H9 (cell line): ENCODE data around the gene NAPB. TPM values are rescaled to one million over a fixed set of nuclear protein-coding genes. Genes with fewer than 3 reads are reported as not detected.

Experiments used
- DNase-seq: peaks from one replicate; pipeline ENCODE4 v3.0.0-alpha.2; 2017
- H2AFZ ChIP-seq: one replicate; pipeline ENCODE4 v1.6.1; 2013; ENCODE audit warnings: mild to moderate bottlenecking, low read length, control low read depth, moderate library complexity
- H2AK5ac ChIP-seq: 2 replicates; pipeline ENCODE4 v1.6.1; 2013; ENCODE audit warnings: low read length, control low read depth, mixed read lengths; ENCODE audit not compliant: insufficient read length
- H2BK120ac ChIP-seq: one replicate; pipeline ENCODE4 v1.6.1; 2013; ENCODE audit warnings: low read depth, mild to moderate bottlenecking, low read length, control low read depth, inconsistent platforms; ENCODE audit not compliant: poor library complexity, severe bottlenecking
- H2BK12ac ChIP-seq: 2 replicates; pipeline ENCODE4 v1.6.1; 2013; ENCODE audit warnings: low read length, control low read depth, mixed read lengths, low read depth; ENCODE audit not compliant: insufficient read length
- H2BK15ac ChIP-seq: 2 replicates; pipeline ENCODE4 v1.6.1; 2013; ENCODE audit warnings: low read depth, low read length, control low read depth
- H2BK20ac ChIP-seq: one replicate; pipeline ENCODE4 v1.6.1; 2013; ENCODE audit warnings: low read depth, mild to moderate bottlenecking, low read length, control low read depth, inconsistent platforms; ENCODE audit not compliant: poor library complexity, severe bottlenecking
- H2BK5ac ChIP-seq: 2 replicates; pipeline ENCODE4 v1.6.1; 2013; ENCODE audit warnings: low read length, control low read depth, mixed read lengths; ENCODE audit not compliant: insufficient read length
- H3K14ac ChIP-seq: 2 replicates; pipeline ENCODE4 v1.6.1; 2013; ENCODE audit warnings: low read length, control low read depth; ENCODE audit not compliant: insufficient read depth
- H3K18ac ChIP-seq: 2 replicates; pipeline ENCODE4 v1.6.1; 2013; ENCODE audit warnings: low read depth, mild to moderate bottlenecking, mixed read lengths, low read length, control low read depth; ENCODE audit not compliant: insufficient read length
- H3K23ac ChIP-seq: 2 replicates; pipeline ENCODE4 v1.6.1; 2013; ENCODE audit warnings: low read length, control low read depth, mixed read lengths, low read depth; ENCODE audit not compliant: insufficient read length
- H3K23me2 ChIP-seq: 2 replicates; pipeline ENCODE4 v1.6.1; 2013; ENCODE audit warnings: low read depth, mild to moderate bottlenecking, mixed read lengths, low read length, control low read depth; ENCODE audit not compliant: insufficient read length, poor library complexity, severe bottlenecking
- H3K27ac ChIP-seq: 2 replicates; pipeline ENCODE4 v1.5.1; 2013; ENCODE audit warnings: low read length, control low read depth, mixed read lengths, low read depth; ENCODE audit not compliant: insufficient read length
- H3K27me3 ChIP-seq: 2 replicates; pipeline ENCODE4 v1.6.1; 2013; ENCODE audit warnings: low read length, control low read depth, inconsistent platforms; ENCODE audit not compliant: insufficient read depth
- H3K4ac ChIP-seq: 2 replicates; pipeline ENCODE4 v1.6.1; 2013; ENCODE audit warnings: low read depth, mild to moderate bottlenecking, control low read depth, inconsistent platforms, low read length, moderate library complexity
- H3K4me1 ChIP-seq: 2 replicates; pipeline ENCODE4 v1.6.1; 2013; ENCODE audit warnings: low read length, control low read depth, inconsistent platforms; ENCODE audit not compliant: insufficient read depth
- H3K4me2 ChIP-seq: 2 replicates; pipeline ENCODE4 v1.6.1; 2013; ENCODE audit warnings: low read length, control low read depth, mixed read lengths; ENCODE audit not compliant: insufficient read length, insufficient read depth
- H3K56ac ChIP-seq: 2 replicates; pipeline ENCODE4 v1.6.1; 2013; ENCODE audit warnings: low read depth, mild to moderate bottlenecking, mixed read lengths, low read length, control low read depth; ENCODE audit not compliant: insufficient read length
- H3K79me1 ChIP-seq: 2 replicates; pipeline ENCODE4 v1.6.1; 2013; ENCODE audit warnings: low read depth, mild to moderate bottlenecking, moderate library complexity, low read length, control low read depth, inconsistent platforms; ENCODE audit not compliant: insufficient read depth, poor library complexity, severe bottlenecking
- H3K79me2 ChIP-seq: 2 replicates; pipeline ENCODE4 v1.6.1; 2013; ENCODE audit warnings: low read length, control low read depth, inconsistent platforms; ENCODE audit not compliant: insufficient read depth
- H3K9ac ChIP-seq: 2 replicates; pipeline ENCODE4 v1.6.1; 2013; ENCODE audit warnings: low read length, control low read depth, mixed read lengths; ENCODE audit not compliant: insufficient read length; ENCODE audit errors: extremely low read depth
- H3K9me3 ChIP-seq: one replicate; pipeline ENCODE4 v1.6.1; 2013; ENCODE audit warnings: low read depth, low read length, inconsistent platforms; ENCODE audit not compliant: control insufficient read depth
- H3T11ph ChIP-seq: one replicate; pipeline ENCODE4 v1.6.1; 2013; ENCODE audit warnings: mild to moderate bottlenecking, low read length, control low read depth, inconsistent platforms
- H4K20me1 ChIP-seq: one replicate; pipeline ENCODE4 v1.6.1; 2013; ENCODE audit not compliant: control insufficient read depth, insufficient read length, insufficient read depth
- H4K5ac ChIP-seq: 2 replicates; pipeline ENCODE4 v1.6.1; 2013; ENCODE audit warnings: low read depth, mild to moderate bottlenecking, mixed read lengths, low read length, control low read depth; ENCODE audit not compliant: insufficient read length
- H4K8ac ChIP-seq: replicated peaks from 2 replicates; pipeline ENCODE4 v1.6.1; 2013; ENCODE audit warnings: low read length, control low read depth, mixed read lengths, low read depth; ENCODE audit not compliant: insufficient read length
- H4K91ac ChIP-seq: 2 replicates; pipeline ENCODE4 v1.6.1; 2013; ENCODE audit warnings: low read depth, mild to moderate bottlenecking, moderate library complexity, mixed read lengths, low read length, control low read depth; ENCODE audit not compliant: insufficient read length
- H3K27ac Mint-ChIP-seq, 3 experiments: 2 replicates in 2 of 3; 3 replicates in 1 of 3; pipeline ENCODE4 v1.8.0; 2020 to 2021; ENCODE audit warnings: mixed read lengths in 3 of 3, mild to moderate bottlenecking in 1 of 3, moderate library complexity in 1 of 3
- H3K27me3 Mint-ChIP-seq: 2 replicates; pipeline ENCODE4 v1.8.0; 2021; ENCODE audit warnings: low read depth, mild to moderate bottlenecking, moderate library complexity, mixed read lengths
- H3K36me3 Mint-ChIP-seq, 3 experiments: 2 replicates in 2 of 3; 3 replicates in 1 of 3; pipeline ENCODE4 v1.8.0; 2020 to 2021; ENCODE audit warnings: low read depth in 3 of 3, mixed read lengths in 3 of 3; ENCODE audit not compliant: insufficient read depth in 1 of 3
- H3K4me1 Mint-ChIP-seq, 2 experiments: 2 replicates each; pipeline ENCODE4 v1.8.0; 2020; ENCODE audit warnings: mixed read lengths in 2 of 2
- H3K4me3 Mint-ChIP-seq, 2 experiments: 2 replicates in 1 of 2; 3 replicates in 1 of 2; pipeline ENCODE4 v1.8.0; 2020 to 2021; ENCODE audit warnings: mild to moderate bottlenecking in 2 of 2, mixed read lengths in 2 of 2, moderate library complexity in 1 of 2
- H3K9me3 Mint-ChIP-seq, 2 experiments: 2 replicates in 1 of 2; 3 replicates in 1 of 2; pipeline ENCODE4 v1.8.0; 2020; ENCODE audit warnings: mild to moderate bottlenecking in 2 of 2, mixed read lengths in 2 of 2, moderate library complexity in 1 of 2
- WGBS: extraction: QIAGEN DNeasy Blood & Tissue Kit; methylation state at CpG from one replicate; pipeline ENCODE4 v1.1.7; 2013; ENCODE audit warnings: missing lambda C conversion rate, low lambda C conversion rate, mixed read lengths; ENCODE audit not compliant: insufficient read length; ENCODE audit errors: extremely low coverage; 5-methylcytosine and 5-hydroxymethylcytosine counted together
- total RNA-seq: library from RNA; stranded (reverse); gene quantifications from 2 replicates; pipeline ENCODE4 v1.2.1, GENCODE V29; 2021
- TF ChIP-seq, protein P1 (sequence below): fragments of 200-600 bp; sonication (generic); conservative IDR thresholded peaks from 3 replicates; pipeline ENCODE4 v1.8.0; 2021; ENCODE audit warnings: antibody characterized with exemption, mild to moderate bottlenecking

The NAPB gene
- total RNA-seq, 1 experiment from 2014 or later = 10.4 TPM

- TF ChIP-seq, protein P1, sequence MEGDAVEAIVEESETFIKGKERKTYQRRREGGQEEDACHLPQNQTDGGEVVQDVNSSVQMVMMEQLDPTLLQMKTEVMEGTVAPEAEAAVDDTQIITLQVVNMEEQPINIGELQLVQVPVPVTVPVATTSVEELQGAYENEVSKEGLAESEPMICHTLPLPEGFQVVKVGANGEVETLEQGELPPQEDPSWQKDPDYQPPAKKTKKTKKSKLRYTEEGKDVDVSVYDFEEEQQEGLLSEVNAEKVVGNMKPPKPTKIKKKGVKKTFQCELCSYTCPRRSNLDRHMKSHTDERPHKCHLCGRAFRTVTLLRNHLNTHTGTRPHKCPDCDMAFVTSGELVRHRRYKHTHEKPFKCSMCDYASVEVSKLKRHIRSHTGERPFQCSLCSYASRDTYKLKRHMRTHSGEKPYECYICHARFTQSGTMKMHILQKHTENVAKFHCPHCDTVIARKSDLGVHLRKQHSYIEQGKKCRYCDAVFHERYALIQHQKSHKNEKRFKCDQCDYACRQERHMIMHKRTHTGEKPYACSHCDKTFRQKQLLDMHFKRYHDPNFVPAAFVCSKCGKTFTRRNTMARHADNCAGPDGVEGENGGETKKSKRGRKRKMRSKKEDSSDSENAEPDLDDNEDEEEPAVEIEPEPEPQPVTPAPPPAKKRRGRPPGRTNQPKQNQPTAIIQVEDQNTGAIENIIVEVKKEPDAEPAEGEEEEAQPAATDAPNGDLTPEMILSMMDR = no peak
- Histone ChIP-seq H3K23ac (no peak overlapping the region), H2BK15ac (no peak overlapping the region), H4K8ac (no peak overlapping the region), H3K4me1 (no peaks in the 10 kb centered on the region; the same call in 1 of the 2 replicates), H2BK20ac (no peak overlapping the region), H3K79me2 (peaks cover 5% of the 10 kb centered on the region; the same call in 1 of the 2 replicates), H3K9ac (no peak overlapping the region), H2AFZ (no peak overlapping the region), H3K27me3 (no peaks in the 10 kb centered on the region), H4K91ac (no peak overlapping the region), H2BK5ac (no peak overlapping the region), H3K4ac (no peak overlapping the region), H2BK120ac (no peak overlapping the region), H3K79me1 (peaks cover 3% of the 10 kb centered on the region), H3K14ac (no peak overlapping the region), H3K4me2 (peak overlapping the region; percentile 18), H2AK5ac (no peak overlapping the region), H3K9me3 (no peaks in the 10 kb centered on the region), H3K27ac (no peak overlapping the region), H4K5ac (no peak overlapping the region), H3T11ph (no peak overlapping the region), H3K18ac (no peak overlapping the region), H3K56ac (no peak overlapping the region), H4K20me1 (no peaks in the 10 kb centered on the region), H2BK12ac (no peak overlapping the region), H3K23me2 (peaks cover 13% of the 10 kb centered on the region)
- no peak overlapping the region for H3K27ac Mint-ChIP-seq
- no peaks in the 10 kb centered on the region for H3K27me3 Mint-ChIP-seq
- no peak overlapping the region; a peak in 1 of 5 replicates for H3K4me3 Mint-ChIP-seq
- DNase-seq = no peak
- H3K36me3 Mint-ChIP-seq = peaks cover 4 to 11% (median 8%) of the 10 kb centered on the region in 3 experiments; a peak in 6 of 7 replicates
- H3K9me3 Mint-ChIP-seq = no peaks in the 10 kb centered on the region; a peak in 1 of 5 replicates
- H3K4me1 Mint-ChIP-seq = peaks cover 26 to 28% of the 10 kb centered on the region in 2 experiments
- WGBS = no CpG with 5 or more reads among the region's 7 CpGs
These were observed 62.2 kb downstream of the NAPB start for GRCh38 chr20:23358923-23359593.
